ENCODE measurements around the gene ARL4A.

- no peak for TF ChIP-seq POLR2A (IDR thresholded peaks at IDR 0.05; ENCODE audit: low read depth, low read length)
- no peak for TF ChIP-seq POLR2AphosphoS5 (IDR thresholded peaks at IDR 0.05; ENCODE audit: low read depth, low read length)
Observed at GRCh38 chr7:12701433-12701832, 14.0 kb downstream of the ARL4A start.

Measured in GM12891 (cell line).